ENCODE results near the gene TCHHL1.
"Not testable (repeated sequence)": the region's sequence is repeated elsewhere in the genome, so short reads cannot be mapped to it uniquely, and the experiment has no call there.

Gene TCHHL1

DNA sequence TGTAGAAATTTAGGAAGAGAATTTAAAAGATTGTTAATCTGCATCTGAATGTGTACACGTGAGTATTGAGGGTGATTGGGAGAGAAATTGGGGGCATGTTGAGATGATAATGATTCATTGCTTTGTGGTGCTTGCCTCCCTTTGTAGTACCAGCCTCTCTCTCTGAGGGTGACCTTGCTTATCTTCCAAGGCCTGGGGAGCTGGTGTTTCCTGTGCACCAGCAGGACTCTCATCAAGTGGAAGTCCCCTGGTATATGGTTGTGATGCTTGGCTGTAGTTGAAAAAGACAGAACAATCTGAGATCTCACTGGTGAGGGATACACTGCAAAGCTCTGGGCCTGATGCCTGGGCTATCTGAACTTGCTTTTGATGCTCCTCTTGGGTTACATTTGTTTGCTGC lies 4.0 kb downstream of the TCHHL1 start:
- TF ChIP-seq PPARA (CRISPR knock-in tag; IDR thresholded peaks at IDR 0.05; ENCODE audit: borderline replicate concordance) (no peak), POU6F1 (CRISPR knock-in tag; IDR thresholded peaks at IDR 0.05; ENCODE audit: borderline replicate concordance, low read depth) (no peak), CREB5 (CRISPR knock-in tag; IDR thresholded peaks at IDR 0.05; ENCODE audit: low read depth) (no peak), TOX (CRISPR knock-in tag; IDR thresholded peaks at IDR 0.05; ENCODE audit: borderline replicate concordance) (no peak), ZNF70 (CRISPR knock-in tag; IDR thresholded peaks at IDR 0.05) (no peak), ZNF565 (CRISPR knock-in tag; conservative IDR thresholded peaks at IDR 0.05; ENCODE audit: low read depth) (no peak), PATZ1 (CRISPR knock-in tag; IDR thresholded peaks at IDR 0.05; ENCODE audit: borderline replicate concordance) (no peak), CSDC2 (CRISPR knock-in tag; IDR thresholded peaks at IDR 0.05) (no peak), OSR1 (CRISPR knock-in tag; IDR thresholded peaks at IDR 0.05) (no peak), TCF4 (CRISPR knock-in tag; IDR thresholded peaks at IDR 0.05; ENCODE audit: borderline replicate concordance) (no peak), GLIS3 (CRISPR knock-in tag; IDR thresholded peaks at IDR 0.05) (no peak), ISL1 (CRISPR knock-in tag; IDR thresholded peaks at IDR 0.05) (no peak)
- ATAC-seq: no peak

DNA sequence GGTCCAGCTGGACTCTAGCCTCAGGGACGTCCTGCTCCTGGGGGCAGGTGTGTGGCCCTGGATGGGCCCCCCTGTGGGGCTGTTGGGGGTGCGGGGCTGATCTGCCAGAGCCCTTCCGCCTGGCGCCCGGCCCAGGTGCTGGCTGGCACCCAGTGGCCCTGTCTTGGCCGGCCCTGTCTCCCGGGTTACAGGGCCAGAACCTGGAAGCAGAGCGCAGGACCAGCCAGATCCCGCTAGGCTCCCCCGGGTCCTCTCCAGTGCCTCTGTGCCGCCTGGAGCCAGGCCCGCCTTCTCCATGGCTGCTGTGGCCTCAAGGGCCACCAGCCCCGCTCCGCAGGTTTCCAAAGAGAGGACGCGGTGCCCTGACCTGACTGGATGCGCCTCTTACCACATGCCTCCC lies 7.8 kb downstream of the TCHHL1 start:
- ATAC-seq: not testable (repeated sequence)

GRCh38 chr1:152080494-152080893 lies 8.4 kb downstream of the TCHHL1 start:
- not testable (repeated sequence) for ATAC-seq

GRCh38 chr1:152078831-152079441 lies 9.9 kb downstream of the TCHHL1 start:
- ATAC-seq: no peak
- no peak for TF ChIP-seq TCF4 (CRISPR knock-in tag; IDR thresholded peaks at IDR 0.05; ENCODE audit: borderline replicate concordance)
- no peak for TF ChIP-seq CSDC2 (CRISPR knock-in tag; IDR thresholded peaks at IDR 0.05)
- TF ChIP-seq PATZ1 (CRISPR knock-in tag; IDR thresholded peaks at IDR 0.05; ENCODE audit: borderline replicate concordance): no peak

DNA sequence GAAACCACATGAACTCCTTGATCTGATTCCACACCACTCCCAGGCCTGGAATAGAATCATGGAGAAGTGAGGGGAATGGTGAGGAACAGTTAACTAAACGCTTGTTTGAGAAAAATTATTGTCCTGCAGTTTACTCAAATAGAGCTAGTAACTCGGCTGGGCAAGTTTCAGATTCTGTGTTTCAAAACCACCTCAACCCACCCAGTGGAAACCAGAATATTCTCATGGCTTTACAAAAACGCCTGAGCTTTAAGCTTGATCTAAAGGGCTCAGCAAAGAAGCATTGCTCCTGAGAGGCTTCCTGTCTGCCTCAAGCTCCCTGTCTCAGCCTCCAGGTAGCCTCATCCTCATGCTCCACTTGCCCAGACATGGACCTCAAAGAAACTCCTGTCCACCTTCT lies 16.6 kb downstream of the TCHHL1 start:
- ATAC-seq: no peak
- TF ChIP-seq ZNF565 (CRISPR knock-in tag; conservative IDR thresholded peaks at IDR 0.05; ENCODE audit: low read depth): no peak
- TF ChIP-seq ARNTL (CRISPR knock-in tag; IDR thresholded peaks at IDR 0.05; ENCODE audit: borderline replicate concordance, low read depth): no peak
- TF ChIP-seq ZNF8 (CRISPR knock-in tag; IDR thresholded peaks at IDR 0.05): no peak
- TF ChIP-seq ZNF70 (CRISPR knock-in tag; IDR thresholded peaks at IDR 0.05): no peak
- no peak for TF ChIP-seq ISL1 (CRISPR knock-in tag; IDR thresholded peaks at IDR 0.05)
- TF ChIP-seq CSDC2 (CRISPR knock-in tag; IDR thresholded peaks at IDR 0.05): no peak
- TF ChIP-seq GLIS3 (CRISPR knock-in tag; IDR thresholded peaks at IDR 0.05): no peak
- TF ChIP-seq RARB (CRISPR knock-in tag; IDR thresholded peaks at IDR 0.05): no peak
- TF ChIP-seq TOX (CRISPR knock-in tag; IDR thresholded peaks at IDR 0.05; ENCODE audit: borderline replicate concordance): no peak
- no peak for TF ChIP-seq SNAI2 (CRISPR knock-in tag; IDR thresholded peaks at IDR 0.05)
- TF ChIP-seq OSR1 (CRISPR knock-in tag; IDR thresholded peaks at IDR 0.05): no peak
- TF ChIP-seq, protein P1, sequence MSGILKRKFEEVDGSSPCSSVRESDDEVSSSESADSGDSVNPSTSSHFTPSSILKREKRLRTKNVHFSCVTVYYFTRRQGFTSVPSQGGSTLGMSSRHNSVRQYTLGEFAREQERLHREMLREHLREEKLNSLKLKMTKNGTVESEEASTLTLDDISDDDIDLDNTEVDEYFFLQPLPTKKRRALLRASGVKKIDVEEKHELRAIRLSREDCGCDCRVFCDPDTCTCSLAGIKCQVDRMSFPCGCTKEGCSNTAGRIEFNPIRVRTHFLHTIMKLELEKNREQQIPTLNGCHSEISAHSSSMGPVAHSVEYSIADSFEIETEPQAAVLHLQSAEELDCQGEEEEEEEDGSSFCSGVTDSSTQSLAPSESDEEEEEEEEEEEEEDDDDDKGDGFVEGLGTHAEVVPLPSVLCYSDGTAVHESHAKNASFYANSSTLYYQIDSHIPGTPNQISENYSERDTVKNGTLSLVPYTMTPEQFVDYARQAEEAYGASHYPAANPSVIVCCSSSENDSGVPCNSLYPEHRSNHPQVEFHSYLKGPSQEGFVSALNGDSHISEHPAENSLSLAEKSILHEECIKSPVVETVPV (CRISPR knock-in tag; IDR thresholded peaks at IDR 0.05): no peak
- no peak for TF ChIP-seq ESRRG (CRISPR knock-in tag; IDR thresholded peaks at IDR 0.05)
- TF ChIP-seq BACH2 (CRISPR knock-in tag; IDR thresholded peaks at IDR 0.05; ENCODE audit: borderline replicate concordance): no peak
